ENCODE data around the gene POU2F1.
"Not testable (repeated sequence)": the region's sequence is repeated elsewhere in the genome, so short reads cannot be mapped to it uniquely, and the experiment has no call there.

Gene POU2F1

GRCh38 chr1:167233373-167233772, 12.7 kb downstream of the POU2F1 start:
- DNase-seq = no peak

GRCh38 chr1:167237000-167237399, 16.3 kb downstream of the POU2F1 start:
- no peak for DNase-seq

- no peak for DNase-seq
Measured at GRCh38 chr1:167238713-167239112, 18.0 kb downstream of the POU2F1 start.

- no peak for DNase-seq
Measured at GRCh38 chr1:167239257-167239656, 18.6 kb downstream of the POU2F1 start.

GRCh38 chr1:167244244-167244643, 23.6 kb downstream of the POU2F1 start:
- no peak for DNase-seq

- DNase-seq = not testable (repeated sequence)
Measured at GRCh38 chr1:167245168-167245567, 24.5 kb downstream of the POU2F1 start.

- DNase-seq = no peak
Measured at GRCh38 chr1:167246971-167247370, 26.3 kb downstream of the POU2F1 start.

- DNase-seq = no peak
Measured at GRCh38 chr1:167247754-167248153, 27.1 kb downstream of the POU2F1 start.

GRCh38 chr1:167248707-167249642, 28.3 kb downstream of the POU2F1 start:
- no peak for DNase-seq

GRCh38 chr1:167249702-167250101, 29.0 kb downstream of the POU2F1 start:
- no peak for DNase-seq

GRCh38 chr1:167250482-167250881, 29.8 kb downstream of the POU2F1 start:
- no peak for DNase-seq

- no peak for DNase-seq
Measured at GRCh38 chr1:167251472-167251871, 30.8 kb downstream of the POU2F1 start.

GRCh38 chr1:167252986-167253385, 32.3 kb downstream of the POU2F1 start:
- DNase-seq = no peak

GRCh38 chr1:167258858-167259257, 38.2 kb downstream of the POU2F1 start:
- no peak for DNase-seq

- no peak for DNase-seq
Measured at GRCh38 chr1:167262836-167263235, 42.1 kb downstream of the POU2F1 start.

GRCh38 chr1:167263344-167263743, 42.7 kb downstream of the POU2F1 start:
- DNase-seq = no peak

- no peak for DNase-seq
Measured at GRCh38 chr1:167263819-167264464, 43.3 kb downstream of the POU2F1 start.

GRCh38 chr1:167266965-167267364, 46.3 kb downstream of the POU2F1 start:
- DNase-seq = no peak

GRCh38 chr1:167268347-167268787, 47.7 kb downstream of the POU2F1 start:
- DNase-seq = no peak

- no peak for DNase-seq
Measured at GRCh38 chr1:167270349-167271092, 49.8 kb downstream of the POU2F1 start.

GRCh38 chr1:167272369-167272957, 51.8 kb downstream of the POU2F1 start:
- DNase-seq = no peak

GRCh38 chr1:167273027-167273800, 52.5 kb downstream of the POU2F1 start:
- no peak for DNase-seq
